Fibroblast of skin of back (primary cell): Measurements from ENCODE around the gene RPS28. TPM values are rescaled to one million over a fixed set of nuclear protein-coding genes. Genes with fewer than 3 reads are reported as not detected.
A peak's percentile ranks its signal among the peaks of the same experiment; 100 is the strongest.
"Not testable (repeated sequence)": the region's sequence is repeated elsewhere in the genome, so short reads cannot be mapped to it uniquely, and the experiment has no call there.

Experiments used
- DNase-seq: peaks from one replicate; pipeline ENCODE4 v3.0.0-alpha.2; 2013
- polyA plus RNA-seq, 2 experiments: library from polyadenylated mRNA; unstranded; fragments of 120-200 nt; gene quantifications; one replicate each; pipeline ENCODE4 v1.2.1, GENCODE V29; 2013; ENCODE audit not compliant: insufficient read length in 2 of 2

RPS28 gene
- polyA plus RNA-seq (2013, experiment 1 of 2; ENCODE audit: insufficient read length) = 421 TPM
- polyA plus RNA-seq (2013, experiment 2 of 2; ENCODE audit: insufficient read length) = 367 TPM

DNA sequence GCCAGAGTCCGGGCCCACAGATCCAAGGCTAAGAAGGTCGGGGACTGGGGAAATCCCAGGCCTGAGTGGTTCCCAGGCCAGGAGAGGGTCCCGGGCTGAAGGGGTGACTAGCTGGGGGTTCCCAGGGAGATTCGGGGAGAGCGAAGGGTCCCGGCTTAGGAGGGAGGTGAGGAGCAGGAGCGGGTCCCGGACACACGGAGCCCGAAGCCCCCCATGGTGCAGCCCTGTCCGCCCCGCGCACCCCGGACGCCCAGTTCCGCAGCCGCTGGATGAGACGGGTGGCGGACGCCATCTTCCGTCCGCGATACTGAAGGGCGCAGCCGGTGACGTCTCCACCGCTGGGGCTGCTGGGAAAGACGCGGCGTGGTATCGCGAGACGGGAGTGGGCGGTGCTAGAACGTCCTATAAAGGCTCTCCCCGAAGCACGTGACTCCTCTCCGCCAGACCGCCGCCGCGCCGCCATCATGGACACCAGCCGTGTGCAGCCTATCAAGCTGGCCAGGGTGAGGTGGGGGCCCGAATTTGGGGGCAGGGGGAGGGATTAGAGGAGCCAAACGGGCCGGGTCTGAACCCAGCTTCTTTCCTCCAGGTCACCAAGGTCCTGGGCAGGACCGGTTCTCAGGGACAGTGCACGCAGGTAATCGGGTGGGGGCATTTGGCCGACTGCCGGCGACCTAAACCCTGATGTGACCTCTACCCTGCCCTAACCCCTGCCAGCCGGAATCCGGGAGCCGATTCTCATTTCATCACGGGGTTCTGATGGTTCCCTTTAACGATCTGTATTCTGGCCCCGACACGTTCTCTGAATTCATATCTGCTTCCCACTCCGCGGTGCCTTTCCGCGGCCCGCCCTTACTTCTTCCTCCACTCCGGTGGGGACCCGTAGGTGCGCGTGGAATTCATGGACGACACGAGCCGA is at the start of gene RPS28, which contains the start of gene NDUFA7:
Gene RPS28, plus strand, starts transcription at position 430 of the 919 bp plus-strand sequence. Its CDS starts 35 bp downstream, at position 465.
Gene NDUFA7, minus strand, starts transcription at position 309 of the 919 bp plus-strand sequence. Its CDS starts 17 bp downstream, at position 292.
- peak; percentile 92 for DNase-seq

DNA sequence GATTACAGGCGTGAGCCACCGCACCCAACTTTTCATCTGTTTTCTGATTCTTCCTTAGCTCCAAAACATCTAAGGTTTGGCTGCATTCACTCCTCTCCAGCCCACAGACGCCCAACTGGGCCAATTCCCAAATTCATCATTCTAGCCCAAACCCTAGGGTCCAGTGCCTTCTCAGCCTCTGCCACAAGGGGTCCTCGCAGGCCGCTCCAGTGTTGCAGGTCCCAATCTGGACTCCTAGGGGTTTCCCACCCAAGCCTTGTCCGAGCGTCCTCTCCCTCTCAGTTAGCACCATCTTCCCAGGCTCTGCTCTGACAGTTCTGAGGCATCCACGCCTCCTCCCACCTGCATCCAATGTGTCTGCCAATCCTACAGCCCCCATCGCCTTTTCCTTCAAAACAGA is 44.8 kb upstream of the RPS28 start:
- not testable (repeated sequence) for DNase-seq

DNA sequence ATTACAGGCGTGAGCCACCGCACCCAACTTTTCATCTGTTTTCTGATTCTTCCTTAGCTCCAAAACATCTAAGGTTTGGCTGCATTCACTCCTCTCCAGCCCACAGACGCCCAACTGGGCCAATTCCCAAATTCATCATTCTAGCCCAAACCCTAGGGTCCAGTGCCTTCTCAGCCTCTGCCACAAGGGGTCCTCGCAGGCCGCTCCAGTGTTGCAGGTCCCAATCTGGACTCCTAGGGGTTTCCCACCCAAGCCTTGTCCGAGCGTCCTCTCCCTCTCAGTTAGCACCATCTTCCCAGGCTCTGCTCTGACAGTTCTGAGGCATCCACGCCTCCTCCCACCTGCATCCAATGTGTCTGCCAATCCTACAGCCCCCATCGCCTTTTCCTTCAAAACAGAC is 30.0 kb upstream of the RPS28 start:
- not testable (repeated sequence) for DNase-seq

DNA sequence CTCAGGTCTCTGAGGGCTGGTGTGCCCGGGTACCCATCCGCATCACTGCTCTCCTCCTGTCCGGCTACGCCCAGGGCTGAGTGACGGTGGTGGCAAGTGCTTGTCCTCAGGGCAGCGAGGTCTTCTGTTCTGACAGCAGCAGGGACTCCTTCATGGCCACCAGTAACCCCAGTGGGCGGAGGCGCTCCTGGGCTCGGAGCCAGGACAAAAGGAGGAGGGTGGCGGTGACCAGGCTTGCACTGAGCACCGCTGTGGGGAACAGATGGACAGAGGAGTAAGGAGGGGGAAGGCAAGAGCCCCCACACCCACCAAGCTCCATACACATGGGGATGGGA is 19.0 kb upstream of the RPS28 start:
- no peak for DNase-seq

DNA sequence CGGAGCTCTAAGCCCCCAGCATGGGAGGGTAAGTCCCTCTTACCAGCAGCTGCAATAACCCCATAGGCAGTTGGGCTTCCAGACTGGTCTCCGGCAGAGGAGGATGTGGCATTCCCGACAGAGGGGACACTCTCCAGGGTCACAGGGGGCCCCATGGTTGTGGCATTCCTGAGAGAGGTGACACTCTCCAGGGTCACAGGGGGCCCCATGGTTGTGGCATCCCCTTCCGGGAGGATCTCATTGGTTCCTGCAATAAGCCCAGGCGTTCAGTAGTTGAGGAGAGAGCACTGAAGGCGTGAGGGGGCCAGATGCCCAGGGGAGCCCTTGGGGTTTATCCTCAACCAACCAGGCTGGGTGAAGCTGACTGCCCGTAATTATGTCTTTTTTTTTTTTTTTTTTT is 18.6 kb upstream of the RPS28 start:
- no peak for DNase-seq

DNA sequence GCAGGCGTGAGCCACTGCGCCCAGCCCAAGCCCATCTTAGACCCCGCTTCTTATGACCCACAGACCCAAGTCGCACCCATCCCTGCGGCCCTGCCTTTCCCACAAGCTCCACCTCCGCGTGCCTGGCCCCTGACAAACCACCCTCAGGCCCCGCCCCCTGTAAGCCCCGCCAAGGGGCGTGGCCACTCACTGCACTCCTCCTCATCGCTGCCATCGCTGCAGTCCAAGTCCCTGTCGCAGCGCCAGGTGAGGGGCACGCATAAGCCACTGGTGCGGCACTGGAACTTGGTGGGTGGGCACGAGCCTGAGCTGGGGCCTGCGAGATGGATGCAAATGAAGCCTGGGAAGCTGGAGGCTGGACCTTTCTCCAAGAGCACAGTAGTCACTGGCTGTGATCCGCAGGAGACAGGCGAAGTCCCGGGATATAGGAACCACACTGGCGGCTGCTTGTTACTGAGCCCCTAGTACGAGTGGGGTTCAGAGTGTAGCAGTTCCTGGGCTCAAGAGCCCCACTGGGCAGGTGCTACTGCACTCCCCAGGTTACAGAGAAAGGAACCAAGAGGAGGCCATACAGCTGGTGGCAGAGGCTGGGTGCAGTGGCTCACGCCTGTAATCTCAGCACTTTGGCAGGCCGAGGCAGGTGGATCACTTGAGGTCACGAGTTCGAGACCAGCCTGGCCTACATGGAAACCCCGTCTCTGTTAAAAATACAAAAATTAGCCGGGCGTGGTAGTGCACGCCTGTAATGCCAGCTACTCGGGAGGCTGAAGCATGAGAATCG is 16.3 kb upstream of the RPS28 start:
- no peak for DNase-seq

DNA sequence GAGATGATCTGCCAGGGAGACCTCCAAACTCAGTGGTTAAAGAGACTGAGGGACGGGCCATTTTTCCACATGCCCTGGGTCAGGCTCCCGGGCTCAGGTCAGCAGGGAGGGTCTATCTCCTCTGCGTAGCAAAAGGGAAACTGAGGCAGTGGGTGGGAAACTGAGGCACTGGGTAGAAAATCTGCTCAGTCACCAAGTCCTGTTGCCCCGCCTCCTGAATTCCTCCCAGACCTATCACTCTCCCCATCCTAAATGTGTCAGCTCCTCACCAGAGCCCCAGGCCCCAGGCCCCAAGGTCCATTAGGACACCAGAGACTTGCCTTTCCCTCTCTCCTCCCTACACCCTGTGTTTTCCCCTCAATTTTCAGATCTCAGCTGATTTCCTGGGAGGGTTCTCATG is 15.5 kb upstream of the RPS28 start:
- DNase-seq = no peak

DNA sequence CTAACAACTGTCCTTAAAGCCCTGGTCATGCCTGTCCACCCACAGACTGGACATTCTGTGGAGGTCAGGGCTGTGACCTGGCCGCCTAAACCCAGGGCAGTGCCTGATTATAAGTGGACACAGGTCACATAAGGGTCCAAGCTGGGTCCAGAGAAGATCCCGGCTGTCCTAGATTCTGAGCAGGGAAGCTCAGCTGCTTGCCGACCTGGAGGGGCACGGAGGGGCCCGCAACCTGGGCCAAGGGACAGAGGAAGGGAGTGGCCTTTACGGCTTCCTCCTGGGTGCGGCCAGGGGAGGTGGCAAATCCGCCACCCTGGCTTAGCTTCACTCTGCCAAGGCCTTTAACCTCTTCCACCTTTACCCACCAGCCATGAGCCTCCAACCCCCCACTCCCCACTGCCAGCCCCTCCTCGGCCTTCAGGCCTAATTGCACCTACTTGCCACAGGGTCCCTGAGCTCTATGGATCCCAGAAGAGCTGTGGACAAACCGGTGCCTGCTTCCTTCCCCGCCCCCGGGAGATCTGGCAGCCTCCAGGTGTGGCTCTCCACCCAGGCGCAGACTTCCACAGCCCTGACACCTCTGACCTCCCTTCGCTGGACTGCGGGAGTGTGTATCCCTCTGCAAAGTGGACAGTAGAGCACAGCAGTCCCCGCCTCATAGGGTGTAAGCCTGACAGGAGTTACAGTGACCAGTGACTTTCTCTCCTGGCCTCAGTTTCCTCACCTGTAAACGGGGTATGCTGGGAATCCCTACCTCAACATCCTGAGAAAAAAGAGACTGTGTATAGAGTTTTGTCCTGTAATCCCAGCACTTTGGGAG is 14.9 kb upstream of the RPS28 start:
- no peak for DNase-seq

DNA sequence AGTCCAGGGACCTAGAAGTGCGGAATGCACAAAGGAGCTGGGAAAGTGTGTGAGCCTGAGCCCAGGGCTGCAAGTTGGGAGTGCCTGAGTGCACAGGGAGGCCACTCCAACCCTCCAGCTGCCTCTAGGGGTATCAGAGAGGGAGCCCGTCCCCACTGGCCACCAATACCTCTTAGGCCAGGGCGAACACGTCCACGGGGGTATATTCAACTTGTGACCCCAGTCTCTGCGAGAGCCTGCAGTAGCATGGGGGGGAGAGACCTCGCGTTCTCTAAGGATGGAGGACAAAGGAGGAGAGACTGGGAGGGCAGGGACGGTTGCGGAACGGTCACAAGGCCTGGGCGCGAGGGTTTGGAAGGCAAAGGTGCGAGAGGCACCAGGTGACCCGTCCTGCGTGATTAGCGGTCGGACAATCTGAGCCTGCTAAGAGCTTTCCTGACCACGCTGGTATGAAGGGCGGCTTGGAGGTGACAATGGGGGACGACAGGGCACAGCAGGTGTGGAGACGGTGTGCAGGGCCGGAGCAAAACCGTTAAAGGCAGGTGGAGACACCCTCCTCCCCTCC is 13.8 kb upstream of the RPS28 start:
- DNase-seq = no peak

DNA sequence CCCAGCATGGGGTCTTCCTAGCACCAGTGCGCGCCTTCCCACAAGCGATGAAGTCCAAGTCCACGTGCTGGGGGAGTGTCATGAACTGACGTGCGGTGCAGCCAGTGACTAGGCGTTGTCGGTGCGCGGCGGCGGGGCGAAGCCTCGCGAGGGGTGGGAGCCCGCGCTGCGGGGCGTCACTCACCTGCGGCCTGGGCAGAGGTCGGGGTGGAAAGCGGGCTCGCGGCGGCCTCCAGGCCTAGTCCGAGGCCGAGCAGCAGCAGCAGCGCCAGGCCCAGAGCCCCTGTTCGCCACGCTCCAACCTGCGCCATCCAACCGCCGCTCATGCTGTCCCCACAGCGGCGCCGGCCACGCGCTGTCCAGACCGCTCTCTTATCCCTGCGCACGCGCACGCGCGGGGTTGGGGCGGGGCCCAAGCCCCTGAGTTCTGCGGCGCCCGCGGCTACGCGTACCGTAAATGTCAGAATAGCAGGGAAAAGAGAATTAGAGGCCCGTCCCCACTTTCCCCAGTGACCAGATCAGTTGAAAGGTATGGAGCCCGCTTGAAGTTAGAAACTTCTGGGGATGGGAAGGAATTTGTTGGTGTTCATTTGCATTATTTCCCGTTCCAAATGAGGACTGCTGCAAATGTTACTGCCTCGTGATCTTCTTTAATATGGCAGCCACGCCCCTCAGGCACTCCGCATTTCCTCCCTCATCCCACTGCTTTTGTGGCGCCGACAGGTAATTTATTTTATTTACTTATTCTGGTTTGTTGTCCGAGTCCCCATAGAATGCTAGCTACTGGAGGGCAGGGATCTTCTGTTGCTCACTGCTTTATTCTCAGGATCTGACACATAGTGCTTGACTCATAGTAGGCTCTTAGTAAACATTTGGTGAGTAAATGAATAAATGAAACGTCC is 13.1 kb upstream of the RPS28 start, which contains the start of gene CD320:
Gene CD320, minus strand, starts transcription at position 394 of the 902 bp plus-strand sequence. Its CDS starts 68 bp downstream, at position 326.
- DNase-seq = peak; percentile 90

DNA sequence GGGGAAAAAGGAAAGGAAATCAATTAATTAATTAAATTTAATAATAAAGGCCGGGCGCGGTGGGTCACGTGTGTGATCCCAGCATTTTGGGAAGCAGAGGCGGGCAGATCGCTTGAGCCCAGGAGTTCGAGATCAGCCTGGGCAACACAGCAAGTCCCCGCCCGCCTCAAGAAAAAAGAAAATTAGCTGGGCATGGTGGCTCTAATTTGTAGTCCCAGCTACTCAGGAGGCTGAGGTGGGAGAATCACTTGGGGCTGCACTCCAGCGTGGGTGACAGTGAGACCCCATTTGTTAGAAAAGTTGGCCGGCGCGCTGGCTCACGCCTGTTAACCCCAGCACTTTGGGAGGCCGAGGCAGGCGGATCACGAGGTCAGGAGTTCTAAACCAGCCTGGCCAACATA is 12.4 kb upstream of the RPS28 start:
- no peak for DNase-seq

DNA sequence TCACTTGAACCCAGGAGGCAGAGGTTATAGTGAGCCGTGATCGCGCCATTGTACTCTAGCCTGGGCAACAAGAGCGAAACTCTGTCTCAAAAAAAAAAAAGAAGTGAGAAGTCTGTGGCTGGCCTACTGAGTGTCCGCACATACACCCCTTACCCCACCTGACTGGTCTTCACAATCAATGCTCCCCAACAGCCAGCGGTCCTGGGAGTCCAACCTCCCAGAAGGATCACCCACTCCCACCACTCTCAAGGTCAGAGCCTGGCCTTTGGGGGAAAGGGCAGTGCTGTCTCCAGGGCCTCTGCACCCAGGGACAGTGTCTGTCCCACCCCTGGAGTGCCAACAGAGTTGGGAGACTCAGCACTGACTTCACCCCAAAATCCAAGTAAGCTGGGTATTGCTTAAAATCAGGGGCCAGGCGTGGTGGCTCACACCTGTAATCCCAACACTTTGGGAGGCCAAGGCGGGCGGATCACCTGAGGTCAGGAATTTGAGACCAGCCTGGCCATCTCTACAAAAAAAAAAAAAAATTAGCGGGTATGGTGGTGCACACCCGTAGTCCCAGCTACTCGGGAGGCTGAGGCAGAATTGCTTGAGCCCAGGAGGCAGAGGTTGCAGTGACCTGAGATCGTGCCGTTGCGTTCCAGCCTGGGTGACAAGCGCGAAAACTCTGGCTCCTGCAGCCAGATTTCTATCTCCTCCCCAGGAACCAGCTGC is 10.8 kb upstream of the RPS28 start:
- no peak for DNase-seq

DNA sequence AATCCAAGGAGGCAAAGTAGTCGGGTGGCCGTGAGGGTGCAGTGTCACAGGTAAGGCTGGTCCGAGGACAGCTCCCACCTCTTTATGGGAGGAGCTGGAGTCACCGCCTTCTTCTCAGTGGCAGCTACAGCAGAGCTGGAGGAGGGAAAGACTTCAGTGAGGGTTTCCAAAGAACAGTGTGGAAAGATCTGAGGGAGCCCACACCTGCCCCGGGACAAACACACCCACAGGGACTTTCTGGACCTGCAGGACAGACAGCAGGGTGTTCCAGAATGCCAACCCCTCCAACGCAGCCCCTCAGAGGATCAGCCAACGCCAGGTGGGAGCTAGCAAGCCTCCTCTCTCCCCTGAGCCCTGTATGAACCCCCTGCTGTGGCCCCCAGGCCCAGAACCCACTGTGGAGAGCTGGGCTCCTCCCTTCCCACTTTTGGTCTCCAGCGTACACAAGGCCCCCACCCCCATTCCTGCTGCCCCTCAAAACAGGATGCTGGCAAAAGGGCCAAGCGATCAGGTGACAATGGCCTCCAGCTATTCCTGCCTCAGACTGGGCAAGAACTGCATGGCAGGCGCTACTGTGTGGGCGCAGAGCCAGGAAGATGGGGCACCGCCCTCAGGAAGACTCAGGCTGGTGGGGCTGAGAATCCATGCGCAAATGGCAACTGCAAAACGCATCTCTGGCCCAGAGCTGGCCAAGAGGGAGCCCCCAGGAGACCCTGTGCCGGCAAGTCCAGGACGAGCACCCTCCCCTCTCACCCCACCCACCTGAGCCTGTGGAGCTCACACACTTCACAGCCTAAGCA is 9.6 kb upstream of the RPS28 start:
- DNase-seq = no peak

DNA sequence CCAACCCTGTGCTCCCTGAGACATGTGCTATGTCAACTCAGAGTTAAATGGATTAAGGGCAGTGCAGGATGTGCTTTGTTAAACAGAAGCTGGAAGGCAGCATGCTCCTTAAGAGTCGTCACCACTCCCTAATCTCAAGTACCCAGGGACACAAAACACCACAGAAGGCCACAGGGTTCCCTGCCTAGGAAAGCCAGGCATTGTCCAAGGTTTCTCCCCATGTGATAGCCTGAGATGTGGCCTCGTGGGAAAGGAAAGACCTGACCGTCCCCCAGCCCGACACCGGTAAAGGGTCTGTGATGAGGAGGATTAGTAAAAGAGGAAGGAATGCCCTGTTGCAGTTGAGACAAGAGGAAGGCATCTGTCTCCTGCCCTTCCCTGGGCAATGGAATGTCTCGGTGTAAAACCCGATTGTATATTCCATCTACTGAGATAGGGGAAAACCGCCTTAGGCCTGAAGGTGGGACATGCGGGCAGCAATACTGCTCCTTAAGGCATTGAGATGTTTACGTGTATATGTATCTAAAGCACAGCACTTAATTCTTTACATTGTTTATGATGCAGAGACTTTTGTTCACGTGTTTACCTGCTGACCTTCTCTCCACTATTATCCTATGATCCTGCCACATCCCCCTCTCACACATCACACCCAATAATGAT is 6.2 kb upstream of the RPS28 start:
- DNase-seq = not testable (repeated sequence)

DNA sequence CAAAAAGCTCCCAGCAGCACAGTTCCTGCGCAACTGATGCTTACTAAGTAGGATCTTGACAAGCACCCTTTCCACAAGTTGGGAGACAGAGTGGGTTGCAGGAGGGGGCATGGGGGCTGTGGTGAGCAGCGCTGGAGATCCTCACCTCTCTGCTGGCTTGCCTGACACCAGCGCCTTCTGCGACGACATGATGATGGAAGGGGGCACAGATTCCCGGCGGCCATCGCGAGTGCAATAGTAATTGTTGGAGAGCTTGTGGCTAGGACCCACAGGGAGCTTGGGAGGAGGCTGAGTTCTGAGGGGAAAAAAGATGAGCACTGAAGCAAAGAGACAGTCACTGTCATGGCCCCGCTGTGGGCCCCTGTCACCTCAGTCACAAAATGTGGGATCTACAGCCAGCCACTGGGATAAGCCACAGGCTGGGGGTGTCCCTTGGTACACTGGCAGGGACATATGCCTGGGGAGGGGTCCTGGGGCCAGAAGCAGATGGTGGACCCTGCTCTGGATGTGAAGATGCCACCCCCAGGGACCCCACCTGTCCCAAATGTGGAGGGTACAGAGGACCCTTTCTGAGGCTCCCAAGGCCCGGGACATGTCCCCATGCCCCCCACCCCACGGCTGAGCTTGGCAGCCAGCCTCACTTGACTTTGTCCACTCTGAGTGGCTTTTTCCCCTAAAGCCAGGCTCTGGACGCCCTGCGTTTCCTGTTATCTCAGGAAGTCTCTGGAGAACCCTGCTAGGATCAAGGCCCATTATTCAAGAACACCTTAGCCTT is 4.8 kb upstream of the RPS28 start:
- no peak for DNase-seq

DNA sequence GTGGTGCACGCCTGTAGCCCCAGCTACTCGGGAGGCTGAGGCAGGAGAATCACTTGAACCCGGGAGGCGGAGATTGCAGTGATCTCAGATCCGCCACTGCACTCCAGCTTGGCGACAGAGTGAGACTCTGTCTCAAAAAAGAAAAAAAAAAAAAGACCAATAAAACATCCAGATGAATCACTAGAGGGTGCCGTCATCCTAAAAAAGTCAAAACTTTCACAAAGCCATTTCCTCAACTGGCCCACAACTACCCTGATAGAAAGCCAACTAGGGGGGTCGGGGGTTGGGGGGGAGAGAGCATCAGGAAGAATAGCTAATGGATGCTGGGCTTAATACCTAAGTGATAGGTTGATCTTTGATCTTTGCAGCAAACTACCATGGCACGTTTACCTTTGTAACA is 2.5 kb upstream of the RPS28 start:
- peak; percentile 32 for DNase-seq

DNA sequence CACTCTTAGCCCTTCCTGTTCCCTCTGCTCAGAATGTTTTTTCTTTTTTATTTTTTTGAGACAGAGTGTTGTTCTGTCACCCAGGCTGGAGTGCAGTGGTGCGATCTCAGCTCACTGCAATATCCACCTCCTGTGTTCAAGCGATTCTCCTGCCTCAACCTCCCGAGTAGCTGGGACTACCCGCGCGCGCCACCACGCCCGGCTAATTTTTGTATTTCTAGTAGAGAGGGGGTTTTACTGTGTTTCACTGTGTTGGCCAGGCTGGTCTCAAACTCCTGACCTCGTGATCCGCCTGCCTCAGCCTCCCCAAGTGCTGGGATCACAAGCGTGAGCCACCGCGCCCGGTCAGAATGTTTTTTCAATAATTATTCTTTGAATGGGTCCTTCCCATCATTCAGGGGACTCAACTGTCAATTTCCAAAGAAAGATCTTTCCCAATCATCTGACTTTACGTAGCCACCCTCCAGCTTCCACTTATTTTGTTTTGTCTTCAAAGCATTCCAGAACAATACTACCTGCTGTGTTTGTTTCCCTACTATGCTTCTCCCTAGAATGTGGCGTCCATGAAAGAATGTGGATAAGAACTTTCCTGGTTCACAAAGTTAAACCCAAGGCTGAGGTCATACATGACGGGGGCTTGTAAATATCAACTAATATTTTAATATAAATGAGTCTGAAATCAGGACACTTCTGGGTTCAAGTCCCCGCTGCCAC is 1.3 kb upstream of the RPS28 start:
- DNase-seq = no peak
